Liver (tissue), 9 donors: ENCODE data around the gene FER. TPM values are rescaled to one million over a fixed set of nuclear protein-coding genes. Genes with fewer than 3 reads are reported as not detected.

ENCODE experiments used
- DNase-seq: peaks from one replicate; pipeline ENCODE4 v3.0.0-alpha.2; 2017; ENCODE audit warnings: low spot score
- H3K27ac ChIP-seq, 2 donors: one replicate each; pipeline ENCODE4 v1.7.0; 2013; ENCODE audit warnings: inconsistent platforms in 2 of 2, low read length in 2 of 2, control low read depth in 1 of 2, low read depth in 1 of 2, mild to moderate bottlenecking in 1 of 2
- H3K27me3 ChIP-seq, 4 donors: one replicate each; pipeline versions ENCODE4 v1.6.1 to v1.7.0; 2013; ENCODE audit warnings: low read length in 3 of 4, inconsistent platforms in 1 of 4, mild to moderate bottlenecking in 1 of 4, moderate library complexity in 1 of 4; ENCODE audit not compliant: control insufficient read depth in 4 of 4, insufficient read depth in 4 of 4
- H3K36me3 ChIP-seq, 4 donors: one replicate each; pipeline versions ENCODE4 v1.6.1 to v1.7.0; 2013; ENCODE audit warnings: low read length in 3 of 4, mild to moderate bottlenecking in 3 of 4, low read depth in 1 of 4, moderate library complexity in 1 of 4; ENCODE audit not compliant: control insufficient read depth in 4 of 4, insufficient read depth in 3 of 4
- H3K4me1 ChIP-seq, 4 donors: one replicate each; pipeline versions ENCODE4 v1.6.1 to v1.7.0; 2013; ENCODE audit warnings: low read length in 3 of 4, mild to moderate bottlenecking in 3 of 4, moderate library complexity in 1 of 4; ENCODE audit not compliant: control insufficient read depth in 4 of 4, insufficient read depth in 4 of 4
- H3K4me3 ChIP-seq, 3 donors: one replicate each; pipeline versions ENCODE4 v1.6.1 to v1.7.0; 2013; ENCODE audit warnings: low read length in 3 of 3, control low read depth in 1 of 3, low read depth in 1 of 3, mild to moderate bottlenecking in 1 of 3
- H3K9ac ChIP-seq, 2 donors: one replicate each; pipeline ENCODE4 v1.7.0; 2013; ENCODE audit warnings: low read length in 2 of 2, mild to moderate bottlenecking in 2 of 2, moderate library complexity in 2 of 2, control low read depth in 1 of 2, low read depth in 1 of 2
- H3K9me3 ChIP-seq, 4 donors: one replicate each; pipeline versions ENCODE4 v1.6.1 to v1.7.0; 2013; ENCODE audit warnings: low read length in 3 of 4; ENCODE audit not compliant: control insufficient read depth in 4 of 4
- EGR1 ChIP-seq, 2 donors: IDR thresholded peaks; 2 replicates each; pipeline ENCODE4 v1.6.1; 2016 to 2018; ENCODE audit warnings: antibody characterized with exemption in 2 of 2, low read depth in 2 of 2
- FOXA1 ChIP-seq: IDR thresholded peaks from 2 replicates; pipeline ENCODE4 v1.6.1; 2016; ENCODE audit warnings: antibody characterized with exemption
- FOXA2 ChIP-seq: IDR thresholded peaks from 2 replicates; pipeline ENCODE4 v1.6.1; 2016; ENCODE audit warnings: antibody characterized with exemption
- GABPA ChIP-seq, 2 donors: IDR thresholded peaks in 1 of 2; conservative IDR thresholded peaks in 1 of 2; 2 replicates each; pipeline ENCODE4 v1.6.1; 2016; ENCODE audit warnings: antibody characterized with exemption in 2 of 2, mild to moderate bottlenecking in 1 of 2, moderate library complexity in 1 of 2
- HNF4G ChIP-seq: IDR thresholded peaks from 2 replicates; pipeline ENCODE4 v1.6.1; 2016; ENCODE audit warnings: antibody characterized with exemption
- JUND ChIP-seq, 2 donors: IDR thresholded peaks; 2 replicates each; pipeline ENCODE4 v1.6.1; 2016; ENCODE audit warnings: antibody characterized with exemption in 2 of 2
- NR2F2 ChIP-seq: IDR thresholded peaks from 2 replicates; pipeline ENCODE4 v1.6.1; 2016; ENCODE audit warnings: antibody characterized with exemption
- RAD21 ChIP-seq, 2 donors: IDR thresholded peaks; 2 replicates each; pipeline ENCODE4 v1.6.1; 2016; ENCODE audit warnings: antibody characterized with exemption in 2 of 2, mild to moderate bottlenecking in 2 of 2
- RXRA ChIP-seq, 2 donors: IDR thresholded peaks; 2 replicates each; pipeline ENCODE4 v1.6.1; 2017 to 2018; ENCODE audit warnings: antibody characterized with exemption in 2 of 2, mild to moderate bottlenecking in 1 of 2
- SP1 ChIP-seq: IDR thresholded peaks from 2 replicates; pipeline ENCODE4 v1.6.1; 2018; ENCODE audit warnings: antibody characterized with exemption, mild to moderate bottlenecking
- TAF1 ChIP-seq: conservative IDR thresholded peaks from 2 replicates; pipeline ENCODE4 v1.6.1; 2016; ENCODE audit warnings: antibody characterized with exemption, mild to moderate bottlenecking
- YY1 ChIP-seq: IDR thresholded peaks from 2 replicates; pipeline ENCODE4 v1.6.1; 2016; ENCODE audit warnings: antibody characterized with exemption, mild to moderate bottlenecking
- WGBS: extraction: QIAGEN DNeasy Blood & Tissue Kit; methylation state at CpG from one replicate; pipeline ENCODE4 v1.1.7; 2013; 5-methylcytosine and 5-hydroxymethylcytosine counted together
- polyA plus RNA-seq, 2 donors: library from polyadenylated mRNA; stranded (reverse) in 1 of 2; unstranded in 1 of 2; fragments of 200-250 nt in 1 of 2; fragments of >200 nt in 1 of 2; fragmentation: Nextera tagmentation in 1 of 2; extraction: Ambion mirVana in 1 of 2; gene quantifications; one replicate each; pipeline versions ENCODE4 v1.2.1 to v1.2.3, GENCODE V29; 2013 to 2015
- total RNA-seq, 2 donors: library from RNA; depleted of rRNA; stranded (reverse); fragments of >200 nt; gene quantifications; one replicate each; pipeline ENCODE4 v1.2.3, GENCODE V29; 2014
- TF ChIP-seq, protein P1 (sequence below): IDR thresholded peaks from 2 replicates; pipeline ENCODE4 v1.6.1; 2016; ENCODE audit warnings: antibody characterized with exemption
- TF ChIP-seq, protein P2 (sequence below): IDR thresholded peaks from 2 replicates; pipeline ENCODE4 v1.6.1; 2016; ENCODE audit warnings: antibody characterized with exemption
- TF ChIP-seq, protein P3 (sequence below): IDR thresholded peaks from 2 replicates; pipeline ENCODE4 v1.6.1; 2016; ENCODE audit warnings: antibody characterized with exemption
- TF ChIP-seq, protein P4 (sequence below): fragments of 150-350 bp; IDR thresholded peaks from 2 replicates; pipeline ENCODE4 v1.5.1; 2017; ENCODE audit warnings: improper control_type of control experiment, low read depth, low read length; ENCODE audit not compliant: missing input control
- TF ChIP-seq, protein P5 (sequence below): IDR thresholded peaks from 2 replicates; pipeline ENCODE4 v1.6.1; 2016; ENCODE audit warnings: antibody characterized with exemption, mild to moderate bottlenecking
- donor health status: healthy.
- donor health status: healthy.
- donor health status: healthy.
- donor health status: healthy.
- donor health status: healthy.

Gene FER
- total and polyA plus RNA-seq, 4 donors, result 0.83 to 9.8 (median 5.9) TPM

DNA sequence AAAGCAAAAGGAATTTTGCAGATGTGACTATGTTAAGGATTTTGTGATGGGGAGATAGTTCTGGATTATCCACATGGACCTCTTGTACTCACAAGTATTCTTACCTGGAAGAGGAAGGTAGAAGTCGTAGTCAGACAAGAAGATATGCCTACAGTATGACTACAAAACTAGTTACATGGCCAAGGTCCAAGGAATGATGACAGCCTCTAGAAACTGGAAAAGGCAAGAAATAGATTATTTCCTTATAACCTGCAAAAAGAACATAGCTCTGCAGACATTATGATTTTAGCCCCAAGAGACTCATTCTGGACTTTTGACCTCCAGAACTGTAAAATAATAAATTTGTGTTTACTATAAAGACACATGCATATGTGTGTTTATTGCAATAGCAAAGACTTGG is 226.9 kb downstream of the FER start:
- H3K4me1 ChIP-seq, result no peaks in the 10 kb centered on the region
- WGBS, result 96% methylated on average over 1 of the region's 1 CpG
- no peak for DNase-seq
- H3K9ac ChIP-seq, result no peak overlapping the region
- no peak for TF ChIP-seq SP1
- TF ChIP-seq, protein P1, sequence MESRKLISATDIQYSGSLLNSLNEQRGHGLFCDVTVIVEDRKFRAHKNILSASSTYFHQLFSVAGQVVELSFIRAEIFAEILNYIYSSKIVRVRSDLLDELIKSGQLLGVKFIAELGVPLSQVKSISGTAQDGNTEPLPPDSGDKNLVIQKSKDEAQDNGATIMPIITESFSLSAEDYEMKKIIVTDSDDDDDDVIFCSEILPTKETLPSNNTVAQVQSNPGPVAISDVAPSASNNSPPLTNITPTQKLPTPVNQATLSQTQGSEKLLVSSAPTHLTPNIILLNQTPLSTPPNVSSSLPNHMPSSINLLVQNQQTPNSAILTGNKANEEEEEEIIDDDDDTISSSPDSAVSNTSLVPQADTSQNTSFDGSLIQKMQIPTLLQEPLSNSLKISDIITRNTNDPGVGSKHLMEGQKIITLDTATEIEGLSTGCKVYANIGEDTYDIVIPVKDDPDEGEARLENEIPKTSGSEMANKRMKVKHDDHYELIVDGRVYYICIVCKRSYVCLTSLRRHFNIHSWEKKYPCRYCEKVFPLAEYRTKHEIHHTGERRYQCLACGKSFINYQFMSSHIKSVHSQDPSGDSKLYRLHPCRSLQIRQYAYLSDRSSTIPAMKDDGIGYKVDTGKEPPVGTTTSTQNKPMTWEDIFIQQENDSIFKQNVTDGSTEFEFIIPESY, result no peak
- TF ChIP-seq, protein P2, sequence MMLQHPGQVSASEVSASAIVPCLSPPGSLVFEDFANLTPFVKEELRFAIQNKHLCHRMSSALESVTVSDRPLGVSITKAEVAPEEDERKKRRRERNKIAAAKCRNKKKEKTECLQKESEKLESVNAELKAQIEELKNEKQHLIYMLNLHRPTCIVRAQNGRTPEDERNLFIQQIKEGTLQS, result no peak
- no peak for TF ChIP-seq RAD21 (IDR thresholded peaks at IDR 0.05)
- no peak for TF ChIP-seq NR2F2
- no peak for TF ChIP-seq FOXA1
- no peak for TF ChIP-seq RXRA (IDR thresholded peaks at IDR 0.05)
- TF ChIP-seq, protein P3, sequence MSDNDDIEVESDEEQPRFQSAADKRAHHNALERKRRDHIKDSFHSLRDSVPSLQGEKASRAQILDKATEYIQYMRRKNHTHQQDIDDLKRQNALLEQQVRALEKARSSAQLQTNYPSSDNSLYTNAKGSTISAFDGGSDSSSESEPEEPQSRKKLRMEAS, result no peak
- TF ChIP-seq FOXA2, result no peak
- no peak for TF ChIP-seq HNF4G
- TF ChIP-seq YY1, result no peak
- TF ChIP-seq EGR1 (IDR thresholded peaks at IDR 0.05; ENCODE audit: low read depth in 2 of 2), result no peak
- no peak for TF ChIP-seq GABPA (IDR thresholded peaks at IDR 0.05 in 1 of 2, conservative IDR thresholded peaks at IDR 0.05 in 1 of 2)
- TF ChIP-seq, protein P4, sequence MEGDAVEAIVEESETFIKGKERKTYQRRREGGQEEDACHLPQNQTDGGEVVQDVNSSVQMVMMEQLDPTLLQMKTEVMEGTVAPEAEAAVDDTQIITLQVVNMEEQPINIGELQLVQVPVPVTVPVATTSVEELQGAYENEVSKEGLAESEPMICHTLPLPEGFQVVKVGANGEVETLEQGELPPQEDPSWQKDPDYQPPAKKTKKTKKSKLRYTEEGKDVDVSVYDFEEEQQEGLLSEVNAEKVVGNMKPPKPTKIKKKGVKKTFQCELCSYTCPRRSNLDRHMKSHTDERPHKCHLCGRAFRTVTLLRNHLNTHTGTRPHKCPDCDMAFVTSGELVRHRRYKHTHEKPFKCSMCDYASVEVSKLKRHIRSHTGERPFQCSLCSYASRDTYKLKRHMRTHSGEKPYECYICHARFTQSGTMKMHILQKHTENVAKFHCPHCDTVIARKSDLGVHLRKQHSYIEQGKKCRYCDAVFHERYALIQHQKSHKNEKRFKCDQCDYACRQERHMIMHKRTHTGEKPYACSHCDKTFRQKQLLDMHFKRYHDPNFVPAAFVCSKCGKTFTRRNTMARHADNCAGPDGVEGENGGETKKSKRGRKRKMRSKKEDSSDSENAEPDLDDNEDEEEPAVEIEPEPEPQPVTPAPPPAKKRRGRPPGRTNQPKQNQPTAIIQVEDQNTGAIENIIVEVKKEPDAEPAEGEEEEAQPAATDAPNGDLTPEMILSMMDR, result no peak
- TF ChIP-seq, protein P5, sequence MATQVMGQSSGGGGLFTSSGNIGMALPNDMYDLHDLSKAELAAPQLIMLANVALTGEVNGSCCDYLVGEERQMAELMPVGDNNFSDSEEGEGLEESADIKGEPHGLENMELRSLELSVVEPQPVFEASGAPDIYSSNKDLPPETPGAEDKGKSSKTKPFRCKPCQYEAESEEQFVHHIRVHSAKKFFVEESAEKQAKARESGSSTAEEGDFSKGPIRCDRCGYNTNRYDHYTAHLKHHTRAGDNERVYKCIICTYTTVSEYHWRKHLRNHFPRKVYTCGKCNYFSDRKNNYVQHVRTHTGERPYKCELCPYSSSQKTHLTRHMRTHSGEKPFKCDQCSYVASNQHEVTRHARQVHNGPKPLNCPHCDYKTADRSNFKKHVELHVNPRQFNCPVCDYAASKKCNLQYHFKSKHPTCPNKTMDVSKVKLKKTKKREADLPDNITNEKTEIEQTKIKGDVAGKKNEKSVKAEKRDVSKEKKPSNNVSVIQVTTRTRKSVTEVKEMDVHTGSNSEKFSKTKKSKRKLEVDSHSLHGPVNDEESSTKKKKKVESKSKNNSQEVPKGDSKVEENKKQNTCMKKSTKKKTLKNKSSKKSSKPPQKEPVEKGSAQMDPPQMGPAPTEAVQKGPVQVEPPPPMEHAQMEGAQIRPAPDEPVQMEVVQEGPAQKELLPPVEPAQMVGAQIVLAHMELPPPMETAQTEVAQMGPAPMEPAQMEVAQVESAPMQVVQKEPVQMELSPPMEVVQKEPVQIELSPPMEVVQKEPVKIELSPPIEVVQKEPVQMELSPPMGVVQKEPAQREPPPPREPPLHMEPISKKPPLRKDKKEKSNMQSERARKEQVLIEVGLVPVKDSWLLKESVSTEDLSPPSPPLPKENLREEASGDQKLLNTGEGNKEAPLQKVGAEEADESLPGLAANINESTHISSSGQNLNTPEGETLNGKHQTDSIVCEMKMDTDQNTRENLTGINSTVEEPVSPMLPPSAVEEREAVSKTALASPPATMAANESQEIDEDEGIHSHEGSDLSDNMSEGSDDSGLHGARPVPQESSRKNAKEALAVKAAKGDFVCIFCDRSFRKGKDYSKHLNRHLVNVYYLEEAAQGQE, result no peak
- TF ChIP-seq JUND (IDR thresholded peaks at IDR 0.05), result no peak
- H3K36me3 ChIP-seq, result no peaks in the 10 kb centered on the region
- no peak overlapping the region for H3K27ac ChIP-seq
- H3K9me3 ChIP-seq, result no peaks in the 10 kb centered on the region
- no peaks in the 10 kb centered on the region for H3K27me3 ChIP-seq
- H3K4me3 ChIP-seq, result no peak overlapping the region

DNA sequence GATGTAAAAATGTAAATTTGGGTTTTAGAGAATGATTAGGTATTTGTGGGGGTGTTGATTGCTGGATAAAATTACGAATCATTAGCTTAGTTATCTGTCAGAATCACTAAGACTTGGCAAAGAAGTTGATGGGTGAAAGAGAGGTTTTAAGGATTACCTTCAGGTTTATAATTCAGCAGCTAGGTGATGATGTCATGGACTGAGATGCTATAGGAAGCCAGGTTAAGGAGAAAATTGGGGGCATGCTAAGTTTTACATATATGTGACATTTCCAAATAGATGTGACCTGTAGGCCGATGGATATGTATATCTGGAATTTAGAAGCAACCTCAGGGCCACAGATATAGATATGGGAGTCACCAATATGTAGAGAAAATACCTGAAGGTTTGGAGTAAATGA is 228.0 kb downstream of the FER start:
- no peak overlapping the region for H3K4me3 ChIP-seq
- no peak overlapping the region for H3K9ac ChIP-seq
- no peak overlapping the region for H3K27ac ChIP-seq
- no peak for TF ChIP-seq RAD21 (IDR thresholded peaks at IDR 0.05)
- no peak for TF ChIP-seq SP1
- TF ChIP-seq TAF1, result no peak
- no peak for TF ChIP-seq YY1
- no peaks in the 10 kb centered on the region for H3K4me1 ChIP-seq
- 95% methylated on average over 2 of the region's 2 CpGs for WGBS
- DNase-seq, result no peak
- no peaks in the 10 kb centered on the region for H3K9me3 ChIP-seq
- no peaks in the 10 kb centered on the region for H3K36me3 ChIP-seq
- no peaks in the 10 kb centered on the region for H3K27me3 ChIP-seq
